GM12878 (cell line): ENCODE measurements around the gene PPIG.
"Not testable (repeated sequence)": the region's sequence is repeated elsewhere in the genome, so short reads cannot be mapped to it uniquely, and the experiment has no call there.

ENCODE experiments used
- CBX3 ChIP-seq: fragments of 200-600 bp; sonication (generic); IDR thresholded peaks from 2 replicates; pipeline ENCODE4 v1.6.1; 2016; ENCODE audit warnings: low read depth, borderline replicate concordance
- CEBPB ChIP-seq, 2 experiments: fragments of 150-350 bp in 1 of 2; IDR thresholded peaks; 2 replicates each; pipeline ENCODE4 v1.6.1; 2012 to 2014; ENCODE audit warnings: low read depth in 2 of 2, low read length in 2 of 2, borderline replicate concordance in 1 of 2, inconsistent platforms in 1 of 2
- EP300 ChIP-seq, 2 experiments: fragments of 150-350 bp in 1 of 2; IDR thresholded peaks; 2 replicates each; pipeline ENCODE4 v1.6.1; 2011 to 2012; ENCODE audit warnings: low read depth in 2 of 2, low read length in 2 of 2, borderline replicate concordance in 1 of 2, improper control_type of control experiment in 1 of 2, inconsistent platforms in 1 of 2; ENCODE audit not compliant: control insufficient read depth in 1 of 2
- POLR2A ChIP-seq: IDR thresholded peaks from 2 replicates; pipeline ENCODE4 v1.6.1; 2011; ENCODE audit warnings: low read depth, mild to moderate bottlenecking, low read length
- RAD21 ChIP-seq: IDR thresholded peaks from 2 replicates; pipeline ENCODE4 v1.6.1; 2011; ENCODE audit warnings: mild to moderate bottlenecking, low read depth, low read length, moderate library complexity; ENCODE audit not compliant: insufficient read depth
- RCOR1 ChIP-seq: conservative IDR thresholded peaks from 2 replicates; pipeline ENCODE4 v1.6.1; 2012; ENCODE audit warnings: low read depth, low read length, improper control_type of control experiment
- ZNF274 ChIP-seq: IDR thresholded peaks from one replicate; pipeline ENCODE4 v1.8.0; 2011; ENCODE audit not compliant: insufficient read length, insufficient read depth
- TF ChIP-seq, protein P1 (sequence below): IDR thresholded peaks from 2 replicates; pipeline ENCODE4 v1.6.1; 2011; ENCODE audit warnings: low read depth, low read length, improper control_type of control experiment, borderline replicate concordance
- TF ChIP-seq, protein P2 (sequence below): fragments of 450-650 bp; IDR thresholded peaks from 2 replicates; pipeline ENCODE4 v1.6.1; 2018; ENCODE audit warnings: borderline replicate concordance, mild to moderate bottlenecking; ENCODE audit not compliant: partially characterized antibody
- TF ChIP-seq, protein P3 (sequence below), 3 experiments: IDR thresholded peaks in 2 of 3; conservative IDR thresholded peaks in 1 of 3; 2 replicates each; pipeline ENCODE4 v1.5.1; 2011; ENCODE audit warnings: low read depth in 3 of 3, low read length in 3 of 3, mild to moderate bottlenecking in 3 of 3, control low read depth in 2 of 3, moderate library complexity in 2 of 3, inconsistent platforms in 1 of 3, mixed read lengths in 1 of 3; ENCODE audit not compliant: control insufficient read depth in 2 of 3, insufficient read depth in 1 of 3; ENCODE audit errors: extremely low read depth in 1 of 3

GRCh38 chr2:169539460-169539859 lies 44.7 kb upstream of the PPIG start:
- not testable (repeated sequence) for TF ChIP-seq RAD21; CBX3; RCOR1; EP300 (IDR thresholded peaks at IDR 0.05; ENCODE audit: borderline replicate concordance in 1 of 2, control insufficient read depth in 1 of 2, low read depth in 2 of 2, low read length in 2 of 2); POLR2A; ZNF274; CEBPB (IDR thresholded peaks at IDR 0.05; ENCODE audit: borderline replicate concordance in 1 of 2, low read depth in 2 of 2, low read length in 2 of 2)
- TF ChIP-seq, protein P1, sequence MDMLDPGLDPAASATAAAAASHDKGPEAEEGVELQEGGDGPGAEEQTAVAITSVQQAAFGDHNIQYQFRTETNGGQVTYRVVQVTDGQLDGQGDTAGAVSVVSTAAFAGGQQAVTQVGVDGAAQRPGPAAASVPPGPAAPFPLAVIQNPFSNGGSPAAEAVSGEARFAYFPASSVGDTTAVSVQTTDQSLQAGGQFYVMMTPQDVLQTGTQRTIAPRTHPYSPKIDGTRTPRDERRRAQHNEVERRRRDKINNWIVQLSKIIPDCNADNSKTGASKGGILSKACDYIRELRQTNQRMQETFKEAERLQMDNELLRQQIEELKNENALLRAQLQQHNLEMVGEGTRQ: not testable (repeated sequence)
- TF ChIP-seq, protein P2, sequence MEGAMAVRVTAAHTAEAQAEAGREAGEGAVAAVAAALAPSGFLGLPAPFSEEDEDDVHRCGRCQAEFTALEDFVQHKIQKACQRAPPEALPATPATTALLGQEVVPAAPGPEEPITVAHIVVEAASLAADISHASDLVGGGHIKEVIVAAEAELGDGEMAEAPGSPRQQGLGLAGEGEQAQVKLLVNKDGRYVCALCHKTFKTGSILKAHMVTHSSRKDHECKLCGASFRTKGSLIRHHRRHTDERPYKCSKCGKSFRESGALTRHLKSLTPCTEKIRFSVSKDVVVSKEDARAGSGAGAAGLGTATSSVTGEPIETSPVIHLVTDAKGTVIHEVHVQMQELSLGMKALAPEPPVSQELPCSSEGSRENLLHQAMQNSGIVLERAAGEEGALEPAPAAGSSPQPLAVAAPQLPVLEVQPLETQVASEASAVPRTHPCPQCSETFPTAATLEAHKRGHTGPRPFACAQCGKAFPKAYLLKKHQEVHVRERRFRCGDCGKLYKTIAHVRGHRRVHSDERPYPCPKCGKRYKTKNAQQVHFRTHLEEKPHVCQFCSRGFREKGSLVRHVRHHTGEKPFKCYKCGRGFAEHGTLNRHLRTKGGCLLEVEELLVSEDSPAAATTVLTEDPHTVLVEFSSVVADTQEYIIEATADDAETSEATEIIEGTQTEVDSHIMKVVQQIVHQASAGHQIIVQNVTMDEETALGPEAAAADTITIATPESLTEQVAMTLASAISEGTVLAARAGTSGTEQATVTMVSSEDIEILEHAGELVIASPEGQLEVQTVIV: not testable (repeated sequence)
- TF ChIP-seq, protein P3, sequence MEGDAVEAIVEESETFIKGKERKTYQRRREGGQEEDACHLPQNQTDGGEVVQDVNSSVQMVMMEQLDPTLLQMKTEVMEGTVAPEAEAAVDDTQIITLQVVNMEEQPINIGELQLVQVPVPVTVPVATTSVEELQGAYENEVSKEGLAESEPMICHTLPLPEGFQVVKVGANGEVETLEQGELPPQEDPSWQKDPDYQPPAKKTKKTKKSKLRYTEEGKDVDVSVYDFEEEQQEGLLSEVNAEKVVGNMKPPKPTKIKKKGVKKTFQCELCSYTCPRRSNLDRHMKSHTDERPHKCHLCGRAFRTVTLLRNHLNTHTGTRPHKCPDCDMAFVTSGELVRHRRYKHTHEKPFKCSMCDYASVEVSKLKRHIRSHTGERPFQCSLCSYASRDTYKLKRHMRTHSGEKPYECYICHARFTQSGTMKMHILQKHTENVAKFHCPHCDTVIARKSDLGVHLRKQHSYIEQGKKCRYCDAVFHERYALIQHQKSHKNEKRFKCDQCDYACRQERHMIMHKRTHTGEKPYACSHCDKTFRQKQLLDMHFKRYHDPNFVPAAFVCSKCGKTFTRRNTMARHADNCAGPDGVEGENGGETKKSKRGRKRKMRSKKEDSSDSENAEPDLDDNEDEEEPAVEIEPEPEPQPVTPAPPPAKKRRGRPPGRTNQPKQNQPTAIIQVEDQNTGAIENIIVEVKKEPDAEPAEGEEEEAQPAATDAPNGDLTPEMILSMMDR (IDR thresholded peaks at IDR 0.05 in 2 of 3, conservative IDR thresholded peaks at IDR 0.05 in 1 of 3; ENCODE audit: control insufficient read depth in 2 of 3, extremely low read depth in 1 of 3, insufficient read depth in 1 of 3, low read depth in 3 of 3, low read length in 3 of 3): not testable (repeated sequence)
